Stimulated activated CD8-positive, alpha-beta memory T cell treated with anti-CD3 and anti-CD28 coated beads, Interleukin-4, amount 100 ng/mL, for 1 hour (primary cell): Measurements from ENCODE around the gene SEPHS2.

ENCODE experiments used
- DNase-seq, 2 donors: peaks; one replicate each; pipeline ENCODE4 v3.0.0-alpha.2; 2020; ENCODE audit warnings: low read depth in 2 of 2, low spot score in 1 of 2

The SEPHS2 gene

DNA sequence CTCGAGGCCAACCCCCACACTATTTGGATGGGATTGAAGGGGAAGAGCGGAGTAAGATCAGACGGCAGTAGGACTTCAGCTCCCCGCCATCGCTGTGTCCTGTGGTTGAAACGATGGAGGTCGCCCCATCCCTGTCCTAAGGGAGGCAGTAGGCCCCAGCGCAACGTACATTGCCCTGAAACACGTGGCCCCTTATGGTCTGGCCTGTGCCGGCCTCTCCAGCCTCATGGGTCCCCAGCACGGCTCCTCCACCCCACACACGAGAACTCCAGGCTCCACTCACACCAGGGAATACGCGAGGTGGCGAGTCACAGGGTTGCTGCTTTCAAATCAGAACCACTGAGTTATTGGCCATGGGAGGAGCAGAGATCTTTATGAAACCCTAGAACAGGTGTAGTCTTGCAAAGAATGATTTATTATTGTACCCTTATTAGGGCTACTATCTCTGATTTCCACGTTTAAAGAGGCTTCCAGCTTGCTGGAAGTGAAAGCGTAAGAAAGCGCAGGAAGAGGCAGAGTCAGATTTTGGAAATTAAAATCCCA, 15.2 kb downstream of the SEPHS2 start:
- DNase-seq, result no peak

DNA sequence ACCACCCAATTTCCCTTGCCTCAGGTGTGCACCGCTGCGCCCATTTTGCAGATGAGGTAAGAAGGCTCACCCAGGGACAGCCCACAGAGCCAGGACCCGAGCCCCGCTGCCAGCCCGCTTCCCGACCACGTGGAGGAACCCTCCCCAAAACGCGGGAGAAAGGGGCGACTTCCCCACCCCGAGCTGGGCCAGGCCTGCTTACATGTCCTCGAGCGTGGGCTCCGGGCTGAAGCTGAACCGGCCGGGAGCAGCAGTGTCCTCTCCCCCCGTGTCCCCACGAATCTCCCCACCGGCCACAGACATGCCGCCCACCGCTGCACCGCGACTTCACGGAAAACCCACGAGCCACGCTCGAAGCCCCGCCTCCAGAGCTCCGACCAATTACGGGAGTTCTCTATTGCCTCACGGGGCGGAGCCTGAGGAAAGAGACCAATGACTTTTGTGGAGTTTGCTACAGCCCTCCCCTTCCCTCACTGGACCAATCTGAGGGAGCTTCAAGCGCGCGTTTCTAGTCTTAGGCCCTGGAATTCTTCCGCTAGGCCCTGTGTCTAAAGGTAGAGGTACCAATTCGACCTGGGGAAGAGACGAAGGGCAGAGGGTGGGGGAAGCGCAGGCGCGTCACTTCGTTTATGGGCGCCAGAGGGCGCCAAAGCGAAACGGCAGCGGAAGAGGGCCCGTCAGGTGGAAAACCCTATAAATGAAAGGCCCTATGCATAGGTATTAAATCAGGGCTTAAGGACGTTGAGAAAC, 15.8 kb downstream of the SEPHS2 start, which contains the start of gene DCTPP1:
Gene DCTPP1, minus strand, starts transcription at position 353 of the 750 bp plus-strand sequence. Its CDS starts 50 bp downstream, at position 303.
- DNase-seq, result peak; percentile 88 to 90

DNA sequence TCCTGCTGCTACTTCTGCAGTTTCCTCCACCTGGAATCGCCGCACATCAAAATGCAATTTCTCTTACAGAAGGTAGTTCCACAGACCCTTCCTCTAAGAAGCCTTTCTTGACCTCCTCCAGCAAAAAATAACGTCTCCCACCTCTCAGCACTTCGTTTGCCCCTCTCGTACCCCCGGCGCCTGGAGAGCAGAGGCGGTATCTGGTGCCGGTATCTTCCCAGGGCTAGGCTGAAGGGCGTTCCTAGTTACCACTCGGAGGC, 16.3 kb downstream of the SEPHS2 start:
- DNase-seq, result no peak

DNA sequence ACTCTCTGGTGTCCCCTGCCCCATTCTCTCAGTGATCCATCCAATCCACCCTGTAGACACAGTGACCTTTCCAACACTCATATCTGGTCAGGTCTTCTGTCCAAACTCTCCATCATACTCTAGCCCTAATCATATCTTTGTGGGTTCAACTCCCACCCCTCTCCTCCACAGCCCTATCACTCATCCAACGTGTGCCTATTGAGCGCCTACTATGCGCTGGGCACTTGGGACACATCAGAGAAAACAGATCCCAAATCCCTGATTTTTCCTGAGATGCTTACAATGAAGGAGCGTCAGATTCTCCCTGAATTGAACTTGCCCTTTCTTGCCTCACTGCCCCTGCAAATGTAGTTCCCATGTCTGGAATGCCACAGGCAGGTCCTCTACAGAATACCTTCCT, 17.6 kb downstream of the SEPHS2 start:
- no peak for DNase-seq

DNA sequence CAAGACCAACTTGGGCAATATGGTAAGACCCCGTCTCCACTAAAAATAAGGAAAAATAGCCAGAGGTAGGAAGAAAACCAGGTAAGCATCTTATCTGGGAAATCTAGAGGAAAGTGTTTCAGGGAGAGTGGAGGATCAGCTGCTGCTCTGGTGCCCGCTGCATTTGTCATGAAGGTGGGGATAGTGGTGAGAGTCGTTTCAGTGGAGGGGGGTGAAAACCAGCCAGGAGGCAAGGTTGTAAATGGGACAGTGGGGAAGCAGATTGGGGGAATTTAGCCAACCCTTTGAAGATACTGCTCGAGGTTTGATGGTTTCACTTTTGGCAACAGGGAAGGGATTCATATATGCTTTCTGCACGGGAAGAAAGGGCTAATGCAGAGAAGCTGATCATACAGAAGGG, 24.7 kb downstream of the SEPHS2 start:
- no peak for DNase-seq

DNA sequence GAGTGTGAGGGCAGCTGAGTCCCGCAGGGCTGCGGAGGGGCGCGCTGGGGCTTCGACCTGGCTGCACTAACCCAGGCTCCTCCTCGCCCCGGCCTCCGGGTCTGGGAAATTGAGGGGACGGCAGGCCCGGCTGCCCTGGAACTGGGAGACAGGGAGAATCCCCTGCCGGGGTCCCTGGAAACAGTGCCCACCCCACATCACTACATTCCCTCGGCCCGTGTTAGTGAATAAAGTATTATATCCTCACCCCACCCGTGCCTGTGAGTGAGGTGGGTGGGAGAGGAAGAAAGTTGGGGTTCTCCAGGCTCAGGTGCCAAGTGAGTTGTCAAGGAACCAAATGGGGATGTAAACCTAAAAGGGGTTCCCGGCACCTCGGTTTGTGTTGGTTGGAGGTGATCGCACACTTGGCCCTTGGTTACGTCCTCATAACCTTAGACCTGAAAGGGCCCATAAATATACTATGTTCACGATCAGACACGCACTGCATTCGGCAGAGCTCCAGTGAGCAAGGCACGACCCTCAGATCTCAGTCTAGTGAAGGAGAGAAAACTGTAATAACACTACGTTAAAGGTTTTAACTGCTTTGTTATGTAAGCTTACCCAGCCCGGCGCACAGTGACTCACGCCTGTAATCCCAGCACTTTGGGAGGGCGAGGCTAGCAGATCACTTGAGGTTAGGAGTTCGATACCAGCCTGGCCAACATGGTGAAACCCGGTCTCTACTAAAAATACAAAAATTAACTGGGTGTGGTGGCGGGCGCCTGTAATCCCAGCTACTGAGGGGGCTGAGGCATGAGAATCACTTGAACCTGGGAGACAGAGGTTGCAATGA, 27.1 kb downstream of the SEPHS2 start:
- DNase-seq, result no peak

DNA sequence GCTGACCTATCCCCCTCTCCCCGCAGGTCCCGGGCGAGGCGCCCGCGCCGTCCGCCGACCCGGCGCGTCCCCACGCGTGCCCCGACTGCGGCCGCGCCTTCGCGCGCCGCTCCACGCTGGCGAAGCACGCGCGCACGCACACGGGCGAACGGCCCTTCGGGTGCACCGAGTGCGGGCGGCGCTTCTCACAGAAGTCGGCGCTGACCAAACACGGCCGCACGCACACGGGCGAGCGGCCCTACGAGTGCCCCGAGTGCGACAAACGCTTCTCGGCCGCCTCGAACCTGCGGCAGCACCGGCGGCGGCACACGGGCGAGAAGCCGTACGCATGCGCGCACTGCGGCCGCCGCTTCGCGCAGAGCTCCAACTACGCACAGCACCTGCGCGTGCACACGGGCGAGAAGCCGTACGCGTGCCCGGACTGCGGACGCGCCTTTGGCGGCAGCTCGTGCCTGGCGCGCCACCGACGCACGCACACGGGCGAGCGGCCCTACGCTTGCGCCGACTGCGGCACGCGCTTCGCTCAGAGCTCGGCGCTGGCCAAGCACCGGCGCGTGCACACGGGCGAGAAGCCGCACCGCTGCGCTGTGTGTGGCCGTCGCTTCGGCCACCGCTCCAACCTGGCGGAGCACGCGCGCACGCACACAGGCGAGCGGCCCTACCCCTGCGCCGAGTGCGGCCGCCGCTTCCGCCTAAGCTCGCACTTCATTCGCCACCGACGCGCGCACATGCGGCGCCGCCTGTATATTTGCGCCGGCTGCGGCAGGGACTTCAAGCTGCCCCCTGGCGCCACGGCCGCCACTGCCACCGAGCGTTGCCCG, 27.9 kb downstream of the SEPHS2 start:
- DNase-seq, result peak; percentile 70 to 79

DNA sequence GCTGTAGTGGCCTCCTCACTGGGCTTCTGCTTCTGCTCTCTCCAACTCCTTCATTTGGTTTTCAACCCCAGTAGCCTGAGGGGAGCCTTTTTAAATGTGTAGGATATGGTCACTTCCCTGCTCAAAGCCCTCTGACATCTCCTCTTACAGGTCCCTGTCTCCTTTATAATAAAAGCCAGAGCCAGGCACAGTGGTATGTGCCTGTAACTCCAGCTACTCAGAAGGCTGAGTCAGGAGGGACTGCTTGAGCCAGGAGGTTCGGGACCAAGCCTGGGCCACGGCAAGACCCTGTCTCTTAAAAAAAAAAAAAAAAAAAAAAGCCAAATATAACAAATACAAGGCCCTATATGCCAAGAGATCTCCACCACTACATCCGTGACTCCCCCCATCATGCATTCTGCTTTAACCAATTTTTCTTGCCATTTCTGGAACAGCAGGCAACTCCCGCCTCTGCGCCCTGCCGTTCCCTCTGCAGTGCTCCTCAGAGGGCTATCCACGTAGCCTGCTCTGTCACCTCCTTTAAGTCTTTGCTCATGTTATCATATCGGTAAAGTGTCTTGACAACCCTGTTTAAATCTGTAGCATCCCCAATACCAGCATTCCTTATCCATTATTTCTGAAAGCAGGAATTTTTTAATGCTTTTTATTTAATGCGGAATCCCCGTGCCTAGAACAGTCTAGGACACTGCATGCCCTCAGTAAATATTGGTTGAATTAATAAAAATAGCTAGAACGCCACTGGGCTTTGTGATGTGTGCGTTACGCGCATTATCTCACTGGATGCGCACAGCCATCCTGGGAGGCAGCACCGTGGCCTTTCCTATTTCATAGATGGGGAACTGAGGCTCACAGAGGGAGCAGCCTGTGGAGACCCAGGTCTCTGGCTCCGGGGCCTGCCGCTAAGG, 28.8 kb downstream of the SEPHS2 start:
- no peak for DNase-seq

DNA sequence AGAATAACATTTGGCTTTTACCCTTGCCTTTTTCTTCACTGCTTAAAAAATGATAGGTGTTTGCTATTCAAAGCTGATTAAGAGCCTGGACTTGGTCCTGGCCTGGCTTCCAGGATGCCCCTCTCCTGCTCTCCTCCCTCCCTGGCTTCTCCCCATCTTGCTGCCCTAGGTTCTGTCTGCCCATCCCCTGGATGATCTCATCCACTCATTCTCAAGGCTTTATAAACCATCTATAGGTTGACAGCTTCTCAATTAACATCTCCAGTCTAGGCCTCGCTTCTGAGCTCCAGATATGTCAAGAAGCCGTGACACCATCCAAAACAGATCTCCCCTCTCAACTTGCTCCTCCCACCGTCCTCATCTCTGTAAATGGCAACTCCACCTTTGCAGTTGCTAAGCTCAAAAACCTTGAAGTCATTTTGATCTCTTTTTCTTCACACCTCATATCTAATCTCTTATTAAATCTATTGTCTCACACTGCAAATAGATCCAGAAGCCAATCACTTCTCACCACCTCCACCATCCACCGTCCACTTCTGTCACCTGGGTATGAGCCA, 29.5 kb downstream of the SEPHS2 start:
- DNase-seq, result no peak

DNA sequence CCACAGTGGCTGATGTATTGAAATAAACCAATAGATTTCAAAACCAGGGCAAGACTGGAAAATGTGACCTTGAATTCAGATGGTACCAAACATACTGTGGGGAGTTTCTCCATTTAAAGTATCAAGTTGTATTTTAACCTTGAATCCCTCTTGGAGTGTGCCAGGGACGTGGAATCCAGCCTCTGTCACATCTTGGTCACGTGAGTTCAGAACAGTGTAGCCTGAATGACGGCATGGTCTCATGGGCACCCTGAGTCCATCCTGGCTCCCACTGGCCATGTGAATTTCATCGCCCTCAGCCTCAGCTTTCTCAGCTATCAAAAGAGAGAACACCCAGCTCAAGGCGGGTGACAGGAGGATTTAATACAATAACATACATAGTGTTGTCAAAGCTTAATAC, 31.5 kb downstream of the SEPHS2 start:
- DNase-seq, result no peak

DNA sequence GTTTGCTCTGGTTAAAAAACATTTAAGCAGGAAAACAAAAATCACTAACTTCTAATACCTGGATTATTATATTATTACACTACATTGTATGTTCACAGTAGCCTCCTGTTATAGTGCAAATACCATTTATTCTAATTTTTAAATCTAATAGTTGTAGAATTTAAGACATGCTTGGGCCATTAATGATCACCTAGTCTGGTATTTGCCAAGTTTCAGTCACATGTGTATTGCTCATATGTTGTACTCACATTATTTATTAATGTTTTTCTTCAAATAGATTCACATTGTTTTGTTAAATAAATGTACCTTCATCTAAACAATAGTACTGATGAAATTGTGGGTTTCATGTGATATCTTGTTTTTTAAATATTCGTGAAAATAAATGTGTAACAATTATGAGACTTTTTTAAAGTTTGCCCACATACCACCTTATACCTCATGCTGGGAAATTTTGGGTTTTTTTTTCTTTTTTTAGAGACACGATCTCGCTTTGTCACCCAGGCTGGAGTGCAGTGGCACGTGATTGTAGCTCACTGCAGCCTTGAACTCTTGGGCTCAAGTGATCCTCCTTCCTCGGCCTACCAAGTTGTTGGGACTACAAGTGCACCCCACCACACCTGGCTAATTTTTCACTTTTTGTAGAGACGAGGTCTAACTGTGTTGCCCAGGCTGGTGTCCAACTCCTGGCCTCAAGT, 32.4 kb downstream of the SEPHS2 start:
- no peak for DNase-seq

DNA sequence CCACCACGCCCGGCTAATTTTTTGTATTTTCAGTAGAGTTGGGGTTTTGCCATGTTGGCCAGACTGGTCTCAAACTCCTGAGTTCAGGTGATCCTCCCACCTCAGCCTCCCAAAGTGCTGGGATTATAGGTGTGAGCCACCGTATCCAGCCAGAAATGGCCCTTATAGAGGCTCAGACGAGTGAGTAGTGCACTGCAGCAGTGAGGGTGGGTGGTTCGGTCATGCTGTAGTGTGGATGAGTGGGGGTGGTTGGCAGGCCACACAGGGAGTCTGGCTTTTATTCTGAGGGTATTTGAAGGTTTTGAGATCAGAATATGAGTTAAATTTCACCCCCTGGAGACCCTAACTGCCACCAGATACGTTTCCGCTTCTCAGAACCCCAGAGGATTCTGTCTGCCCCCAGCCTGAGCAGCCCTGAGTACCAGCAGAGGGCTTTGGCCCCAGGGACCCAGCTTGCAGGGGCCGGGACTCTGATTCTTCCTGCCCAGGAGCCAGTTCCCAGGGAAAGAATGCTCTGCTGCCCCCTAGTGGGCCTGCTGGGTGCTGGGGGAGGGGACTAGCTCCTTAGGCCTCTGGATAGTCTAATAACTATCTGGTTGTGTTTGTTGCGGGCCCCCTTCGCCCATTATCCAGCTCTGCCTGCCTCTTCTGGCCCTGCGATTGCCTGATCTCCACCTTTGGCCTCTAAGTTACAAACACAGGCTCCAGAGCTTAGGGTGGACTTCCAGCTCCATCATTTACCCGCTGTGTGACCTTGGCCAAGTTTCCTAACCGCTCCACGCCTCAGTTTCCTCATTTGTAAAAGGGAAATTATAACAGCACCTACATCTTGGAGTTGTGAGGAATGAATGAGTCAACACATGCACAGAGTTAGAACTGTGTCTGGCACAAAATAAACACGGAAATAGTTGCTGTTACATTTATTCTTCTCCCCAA, 36.3 kb downstream of the SEPHS2 start:
- DNase-seq, result peak; percentile 85 to 90

DNA sequence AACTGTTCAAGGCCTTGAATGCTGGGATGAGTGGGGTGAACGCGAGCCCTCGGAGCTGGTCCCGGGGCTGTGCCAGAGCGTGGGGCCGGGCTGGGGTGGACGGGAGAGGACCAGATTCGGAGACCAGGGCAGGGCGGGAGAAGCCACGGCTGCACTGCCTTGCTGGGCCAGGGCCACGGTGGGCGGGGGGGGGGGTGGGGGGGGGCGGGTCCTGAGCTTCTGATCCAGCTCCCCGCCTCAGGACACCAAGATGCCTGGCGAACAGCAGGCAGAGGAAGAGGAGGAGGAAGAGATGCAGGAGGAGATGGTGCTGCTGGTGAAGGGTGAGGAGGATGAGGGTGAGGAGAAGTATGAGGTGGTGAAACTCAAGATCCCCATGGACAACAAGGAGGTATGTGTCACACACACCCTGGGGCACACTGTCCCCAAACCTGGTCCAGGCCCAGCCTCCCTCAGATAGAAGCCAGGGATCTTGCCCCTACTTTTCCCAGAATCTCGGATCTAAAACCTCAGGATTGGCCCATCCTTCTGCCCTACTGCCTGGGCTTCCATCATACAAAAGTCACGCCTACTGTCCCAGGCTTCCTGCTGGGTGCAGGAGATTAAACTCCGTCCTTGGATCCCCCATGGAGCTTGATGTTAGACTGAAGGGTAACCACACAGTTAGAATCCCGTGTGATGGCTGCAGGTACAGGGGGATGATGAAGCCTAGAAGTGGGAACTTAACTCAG, 37.7 kb downstream of the SEPHS2 start:
- no peak for DNase-seq

DNA sequence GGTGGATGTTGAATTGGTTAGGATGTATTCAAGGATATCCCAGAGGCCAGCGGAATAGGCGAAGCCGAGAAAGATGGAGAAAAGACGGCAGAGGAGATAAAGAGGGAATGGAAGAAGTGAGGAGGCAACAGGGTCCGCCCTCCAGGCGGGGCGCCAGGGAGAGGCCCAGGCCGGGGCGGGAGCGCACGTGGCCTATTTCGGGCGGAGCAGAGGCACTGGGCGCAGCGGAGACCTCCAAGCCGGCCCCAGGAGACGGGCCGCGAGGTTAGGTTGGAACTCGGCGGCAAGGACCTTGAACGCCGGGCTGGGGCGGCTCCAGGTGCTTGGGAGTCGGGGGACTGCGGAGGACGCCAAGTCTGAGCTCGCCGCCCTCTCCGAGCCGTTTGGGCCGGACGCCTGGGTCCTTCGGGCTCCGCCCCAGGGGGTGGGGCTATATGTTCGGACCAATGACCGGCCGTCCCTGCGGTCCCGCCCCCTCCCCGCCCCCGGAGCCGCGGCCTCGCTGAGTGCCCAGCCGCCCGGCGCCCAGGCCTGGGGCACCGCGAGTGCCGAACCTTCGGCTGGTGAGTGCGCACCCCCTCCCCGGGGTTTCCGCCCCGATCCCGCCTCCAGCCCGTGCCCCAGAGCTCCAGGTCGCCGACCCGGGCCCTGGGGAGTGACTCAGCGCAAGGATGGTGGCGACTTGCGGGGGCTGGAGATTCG, 38.4 kb downstream of the SEPHS2 start, which contains the start of gene ZNF771:
Gene ZNF771, plus strand, starts transcription at position 505 of the 702 bp plus-strand sequence. CDS start 448 bp downstream, outside the sequence.
- peak; percentile 78 to 81 for DNase-seq

DNA sequence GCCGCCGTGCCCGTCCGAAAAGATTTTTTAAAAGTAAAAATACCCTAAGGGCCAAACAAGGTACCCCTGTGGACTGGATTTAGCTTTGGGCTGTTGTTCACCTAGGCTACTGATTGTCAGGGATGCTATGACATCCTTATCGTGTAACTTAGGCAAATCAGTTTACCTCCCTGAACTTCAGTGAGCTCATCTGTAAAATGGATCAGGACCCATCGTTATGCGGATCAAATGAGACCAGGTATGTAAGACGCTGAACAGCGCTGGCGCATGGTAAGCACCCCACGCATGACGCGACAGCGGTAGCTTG, 38.9 kb downstream of the SEPHS2 start:
- no peak for DNase-seq

DNA sequence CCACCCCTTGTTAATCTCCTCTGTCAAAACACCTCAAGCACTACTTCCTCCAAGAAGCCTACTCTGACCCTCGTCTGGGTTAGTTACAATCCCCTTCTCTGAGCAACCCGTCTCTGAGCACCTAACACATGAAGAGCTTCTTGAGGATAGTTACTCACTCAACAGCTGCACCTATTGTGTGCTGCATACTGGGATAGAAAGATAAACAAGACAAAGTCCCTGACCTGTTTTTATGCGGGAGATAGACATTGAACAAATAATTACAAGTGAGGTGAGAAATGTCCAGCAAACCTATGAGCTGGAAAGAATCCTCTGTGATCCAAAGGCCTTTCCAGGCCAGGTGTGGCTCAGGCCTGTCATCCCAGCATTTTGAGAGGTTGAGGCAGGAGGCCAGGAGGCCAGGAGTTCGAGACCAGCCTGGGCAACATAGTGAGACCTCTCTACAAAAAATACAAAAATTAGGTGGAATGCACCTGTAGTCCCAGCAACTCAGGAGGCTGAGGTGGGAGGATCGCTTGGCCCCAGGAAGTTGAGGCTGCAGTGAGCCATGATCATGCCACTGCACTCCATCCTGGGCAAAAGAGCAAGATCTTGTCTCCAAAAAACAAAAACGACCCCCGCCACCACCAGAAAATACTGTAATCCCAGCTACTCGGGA, 43.8 kb downstream of the SEPHS2 start:
- no peak for DNase-seq
